Stimulated activated CD4-positive, alpha-beta T cell treated with anti-CD3 and anti-CD28 coated beads, Interleukin-2, amount 100 ng/mL, for 48 hours (primary cell): ENCODE results near the gene PNPLA4.

Experiments used
- DNase-seq, 2 donors: peaks; one replicate each; pipeline ENCODE4 v3.0.0-alpha.2; 2020

The PNPLA4 gene, protein sequence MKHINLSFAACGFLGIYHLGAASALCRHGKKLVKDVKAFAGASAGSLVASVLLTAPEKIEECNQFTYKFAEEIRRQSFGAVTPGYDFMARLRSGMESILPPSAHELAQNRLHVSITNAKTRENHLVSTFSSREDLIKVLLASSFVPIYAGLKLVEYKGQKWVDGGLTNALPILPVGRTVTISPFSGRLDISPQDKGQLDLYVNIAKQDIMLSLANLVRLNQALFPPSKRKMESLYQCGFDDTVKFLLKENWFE

DNA sequence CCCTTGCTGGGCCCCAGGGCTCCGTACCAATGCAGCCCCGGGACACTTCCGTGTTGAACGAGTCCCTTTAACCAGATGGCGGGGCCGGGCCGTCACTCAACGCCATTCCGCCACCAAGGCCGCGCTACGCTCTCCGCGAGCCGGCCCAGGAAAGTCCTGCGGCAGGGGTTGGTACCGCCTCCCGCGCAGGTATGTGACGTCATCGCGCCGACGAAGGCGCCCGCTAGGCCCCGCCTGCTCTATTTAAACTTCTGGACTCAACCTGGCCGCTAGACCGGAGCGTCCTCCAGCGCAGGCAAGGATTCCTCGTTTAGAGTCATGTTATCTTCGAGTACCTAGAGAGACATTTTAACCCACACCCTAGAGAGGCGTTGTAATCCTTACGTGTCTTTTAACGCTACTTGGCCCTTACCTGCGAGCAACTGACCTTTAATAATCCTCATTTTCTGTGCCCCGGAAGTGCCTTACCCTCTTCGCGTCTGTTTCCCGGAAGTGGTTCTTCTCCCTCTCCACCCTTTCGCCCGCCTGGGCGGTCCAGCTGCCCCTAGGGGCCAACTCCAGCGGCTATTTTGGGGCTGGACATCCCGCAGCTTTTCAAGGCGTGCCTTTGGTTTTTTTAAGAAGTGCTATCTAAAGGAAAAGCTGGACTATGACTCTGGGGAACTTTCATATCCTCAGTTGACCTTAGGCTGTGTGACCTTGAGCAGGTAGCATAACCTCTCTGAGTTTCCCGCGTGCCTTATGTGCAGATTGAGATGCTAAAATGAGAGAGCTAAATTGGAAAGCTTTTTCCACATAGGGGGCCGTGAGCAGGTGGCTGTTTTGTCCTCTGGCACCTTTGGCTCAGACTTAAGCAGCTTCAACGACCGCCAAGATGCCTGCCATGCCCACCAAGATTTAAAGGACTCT is at the start of gene PNPLA4:
Gene PNPLA4 (minus strand): TSS at position 155 of the 909 bp plus-strand sequence. CDS start 1,294 bp downstream, outside the sequence.
- peak; percentile 66 to 83 for DNase-seq

DNA sequence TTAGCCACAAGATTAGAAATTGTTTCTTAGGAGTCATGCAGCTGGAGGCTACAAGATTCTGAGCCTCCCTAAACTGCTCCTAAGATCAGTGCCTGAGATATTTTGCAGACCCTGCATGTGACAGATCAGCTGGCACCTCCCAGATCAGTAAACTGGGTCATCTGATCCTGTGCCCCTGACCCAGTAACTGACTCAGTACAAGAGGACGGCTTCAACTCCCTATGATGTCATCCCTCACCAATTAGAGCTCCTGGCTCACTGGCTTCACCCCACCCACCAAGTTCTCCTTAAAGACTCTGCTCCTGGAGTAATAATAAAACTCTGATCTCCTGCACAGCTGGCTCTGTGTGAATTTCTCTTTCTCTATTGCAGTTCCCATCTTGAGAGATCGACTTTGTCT is 45.4 kb upstream of the PNPLA4 start:
- no peak for DNase-seq

DNA sequence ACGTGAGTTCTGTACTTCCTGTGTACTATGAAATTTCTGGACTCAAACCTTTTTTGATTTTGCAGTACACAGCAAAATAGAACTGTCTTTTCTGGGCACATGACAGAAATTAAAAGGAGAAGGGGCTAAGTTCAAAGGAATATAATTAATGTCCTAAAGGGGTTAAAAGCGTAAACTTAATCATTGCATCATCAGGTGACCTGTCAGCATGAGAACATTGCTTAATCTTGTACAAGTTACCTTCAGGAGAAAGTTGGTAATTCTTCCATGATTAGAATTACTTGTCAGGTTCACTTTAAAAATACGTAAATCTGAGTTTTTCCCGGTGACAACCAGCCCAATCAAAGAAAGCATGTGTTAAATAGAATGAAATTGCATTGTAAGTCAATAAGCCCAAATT is 43.2 kb upstream of the PNPLA4 start:
- DNase-seq: no peak

DNA sequence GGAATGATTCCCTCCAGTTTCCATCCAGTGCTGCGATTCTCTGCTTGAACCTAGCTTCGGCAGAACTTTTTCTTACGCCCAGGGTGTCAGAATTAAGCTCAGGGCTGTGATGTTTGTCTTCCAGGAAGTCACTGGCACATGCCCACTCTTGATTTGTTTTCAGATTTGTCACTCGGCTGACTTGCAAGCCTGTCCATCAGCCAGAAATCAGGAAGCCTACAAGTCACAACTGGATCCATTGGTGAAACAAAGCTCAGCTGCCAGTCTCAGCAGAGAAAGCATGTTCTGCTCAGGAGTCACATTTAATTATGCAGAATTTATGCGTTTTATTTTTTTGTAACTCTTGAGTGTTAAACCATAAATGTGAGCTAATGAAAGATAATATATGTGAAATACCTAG is 38.2 kb upstream of the PNPLA4 start:
- DNase-seq: no peak

DNA sequence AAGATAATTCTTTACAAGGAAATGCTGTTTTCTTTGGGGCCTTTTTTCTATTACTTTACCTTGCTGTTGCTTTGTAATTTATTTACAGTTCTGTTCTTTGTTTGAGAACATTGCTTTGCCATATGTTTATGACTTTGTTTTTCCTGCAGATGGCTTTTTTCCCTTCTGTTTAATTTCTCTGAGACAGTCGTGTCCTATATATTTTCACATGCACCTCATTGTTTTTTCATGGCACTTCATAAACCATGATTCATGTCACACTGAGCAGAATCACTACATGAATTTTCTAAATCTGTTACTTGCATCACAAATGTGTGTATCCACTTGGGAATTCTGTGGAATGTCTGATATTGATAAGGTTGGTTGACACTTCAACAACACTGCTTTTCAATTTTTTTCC is 33.0 kb upstream of the PNPLA4 start:
- DNase-seq: no peak

DNA sequence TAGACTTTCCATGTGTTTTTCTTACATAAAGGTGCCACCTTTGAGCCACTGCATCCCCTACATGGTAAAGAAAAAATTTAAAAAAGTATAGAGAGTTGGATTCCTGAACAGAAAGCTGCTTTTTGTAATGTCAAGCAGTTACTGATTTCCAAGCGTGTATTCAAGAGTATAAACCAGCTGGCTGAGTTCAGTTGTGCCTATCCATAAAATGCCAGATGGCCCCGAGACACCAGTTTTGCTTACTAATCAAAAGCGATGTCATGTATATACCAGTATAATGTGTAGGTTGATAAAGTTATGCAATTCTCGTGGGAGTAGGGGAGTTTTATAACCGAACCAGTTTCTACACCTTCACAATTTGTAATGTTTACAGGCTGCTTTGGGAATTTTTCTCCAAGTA is 26.2 kb upstream of the PNPLA4 start:
- no peak for DNase-seq

DNA sequence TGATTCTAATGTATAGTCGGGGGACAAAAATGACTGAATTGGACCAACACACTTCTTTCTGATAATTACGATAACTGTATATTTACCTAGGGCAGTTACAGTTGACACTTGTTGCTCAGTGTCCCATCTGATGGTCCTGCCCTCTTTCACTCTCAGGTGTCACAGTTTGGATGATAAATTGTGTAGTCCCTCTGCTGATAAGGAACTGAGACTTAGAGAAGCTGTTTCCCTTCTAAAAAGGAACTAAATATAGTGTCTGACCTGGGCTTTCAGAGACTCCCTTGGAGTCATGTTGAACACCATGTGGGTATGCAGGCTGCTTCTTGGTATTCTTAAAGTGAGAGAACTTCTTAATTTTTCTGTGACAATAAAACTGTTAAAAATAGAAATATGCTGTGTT is 23.7 kb upstream of the PNPLA4 start:
- DNase-seq: no peak

DNA sequence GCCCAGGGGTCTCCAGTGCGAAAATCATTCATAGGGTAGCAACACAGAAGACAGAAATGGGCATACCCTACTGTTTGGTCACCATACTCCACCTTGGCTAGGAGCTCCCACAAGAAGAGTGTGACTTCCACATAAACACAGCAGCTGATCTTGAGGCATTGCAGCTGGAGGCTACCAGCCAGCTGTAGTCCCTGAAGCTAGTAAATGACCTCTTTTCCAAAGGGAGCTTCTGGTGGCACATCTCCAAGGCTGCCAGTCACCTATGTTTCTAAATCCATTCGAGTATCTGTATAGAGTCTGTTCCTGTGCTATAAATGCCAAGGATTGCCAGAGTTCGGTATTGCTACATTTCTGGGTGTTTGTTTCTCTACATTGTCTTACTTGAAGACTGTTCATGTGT is 21.3 kb upstream of the PNPLA4 start:
- no peak for DNase-seq

DNA sequence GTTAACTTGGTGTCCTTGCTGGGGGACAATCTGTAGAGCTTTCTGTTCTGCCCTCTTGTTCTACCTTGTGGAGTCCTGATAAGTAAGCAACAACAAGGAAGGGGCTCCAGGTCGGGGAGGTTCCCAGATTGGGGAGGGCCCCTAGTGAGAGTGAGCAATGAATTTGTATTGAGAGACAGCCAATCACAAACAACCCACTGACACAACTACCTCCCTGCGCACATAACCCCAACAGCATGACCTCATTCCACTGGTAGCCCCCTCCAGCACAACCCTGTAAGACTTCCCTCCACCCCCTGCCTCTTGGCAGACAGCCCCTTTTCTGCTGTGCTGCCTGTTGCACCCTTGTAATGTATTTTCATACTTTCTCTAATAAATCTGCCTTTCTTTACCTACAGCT is 19.7 kb upstream of the PNPLA4 start:
- DNase-seq: no peak

DNA sequence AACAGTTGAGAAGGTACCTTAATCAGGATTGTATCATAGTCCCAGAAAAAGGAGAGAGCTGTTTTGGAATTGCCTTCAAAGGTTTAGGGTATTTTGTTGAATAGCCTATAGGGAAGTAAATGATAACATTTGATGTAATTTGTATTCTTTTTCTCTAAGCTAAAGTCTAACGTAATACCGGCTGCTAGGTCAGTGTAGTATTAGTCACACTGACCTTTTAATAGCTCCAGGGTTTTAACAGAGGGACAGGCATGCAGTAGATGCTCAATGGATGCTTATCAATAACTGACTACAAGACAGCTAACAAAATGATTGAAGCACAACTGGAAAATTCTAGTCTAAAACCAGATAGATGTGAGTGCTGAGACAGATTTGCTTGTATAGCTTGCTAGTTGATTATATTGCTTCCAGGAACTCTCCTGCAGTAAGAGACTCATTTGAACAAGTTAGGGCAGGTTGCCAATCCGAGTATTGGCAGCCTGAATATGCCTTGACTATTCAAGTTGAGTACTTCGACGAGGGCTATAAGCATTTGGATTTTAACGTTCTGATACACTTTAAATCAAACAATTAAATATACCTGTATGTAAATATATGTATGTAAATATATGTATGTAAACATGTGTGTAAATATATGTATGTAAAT is 16.5 kb upstream of the PNPLA4 start:
- no peak for DNase-seq

DNA sequence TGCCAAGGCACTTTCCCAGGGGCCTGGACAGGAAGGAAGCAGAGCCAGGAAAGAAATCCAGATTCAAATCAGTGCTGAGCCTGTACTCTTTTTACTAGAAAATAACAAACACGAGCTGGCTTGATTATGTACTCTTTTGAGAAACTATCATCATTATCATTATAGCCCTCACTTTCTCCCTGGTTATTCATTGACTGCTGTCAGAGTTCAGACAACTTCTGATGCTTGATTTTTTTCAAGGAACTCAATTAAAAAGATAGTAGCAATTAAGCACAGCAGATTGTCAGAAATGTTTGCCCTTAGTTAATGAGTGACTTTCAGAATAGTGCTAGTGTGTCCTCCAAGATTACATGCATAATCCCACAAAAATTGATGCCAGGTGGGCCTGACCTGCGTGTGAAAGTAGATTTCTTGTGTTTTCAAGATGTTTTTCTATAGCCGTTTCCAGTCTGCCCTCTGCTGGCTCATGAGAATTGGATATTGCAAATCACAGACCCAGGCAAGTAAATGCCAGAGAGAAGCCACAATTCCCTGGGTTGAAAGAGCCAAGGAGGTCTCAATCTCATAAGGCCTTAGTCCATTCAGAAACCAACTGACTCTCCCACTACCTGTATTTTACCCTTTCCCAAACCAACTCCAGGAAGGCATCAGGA is 14.3 kb upstream of the PNPLA4 start:
- no peak for DNase-seq

DNA sequence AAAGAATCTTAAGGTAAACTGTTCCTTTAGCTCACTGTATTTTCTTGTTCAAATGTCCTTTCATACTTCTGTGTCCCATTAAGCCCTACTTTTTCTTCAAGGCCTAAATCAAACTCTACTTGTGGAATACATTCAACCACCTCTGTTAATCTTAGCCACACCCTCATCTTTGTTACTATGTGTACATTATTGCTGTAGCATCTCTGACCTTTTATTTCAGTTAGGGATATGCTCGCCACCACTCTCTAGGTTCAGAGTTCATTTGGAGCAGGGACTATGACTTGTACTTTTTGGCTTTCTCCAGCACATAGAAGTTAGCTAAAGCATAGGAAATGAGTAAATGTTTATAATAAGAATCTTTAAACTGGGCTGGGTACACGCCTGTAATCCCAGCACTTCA is 6.8 kb upstream of the PNPLA4 start:
- no peak for DNase-seq

DNA sequence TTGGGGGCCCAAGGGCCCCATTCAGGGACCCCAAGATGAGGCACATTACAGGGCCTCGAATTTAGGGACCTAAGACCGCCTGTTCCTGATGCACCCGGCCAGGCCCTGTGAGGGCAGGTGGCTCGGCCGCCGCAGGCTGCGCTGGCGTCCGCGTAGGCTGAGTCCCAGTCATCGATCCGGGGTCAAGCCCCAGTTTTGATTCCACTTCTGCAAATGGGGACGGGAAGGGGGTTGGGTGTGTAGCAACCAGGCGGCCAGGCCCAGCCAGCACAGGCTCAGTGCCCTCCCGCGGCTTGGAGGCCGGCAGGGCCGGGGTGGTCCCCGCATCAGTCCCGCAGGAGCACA is 327 bp downstream of the PNPLA4 start:
- DNase-seq: no peak

DNA sequence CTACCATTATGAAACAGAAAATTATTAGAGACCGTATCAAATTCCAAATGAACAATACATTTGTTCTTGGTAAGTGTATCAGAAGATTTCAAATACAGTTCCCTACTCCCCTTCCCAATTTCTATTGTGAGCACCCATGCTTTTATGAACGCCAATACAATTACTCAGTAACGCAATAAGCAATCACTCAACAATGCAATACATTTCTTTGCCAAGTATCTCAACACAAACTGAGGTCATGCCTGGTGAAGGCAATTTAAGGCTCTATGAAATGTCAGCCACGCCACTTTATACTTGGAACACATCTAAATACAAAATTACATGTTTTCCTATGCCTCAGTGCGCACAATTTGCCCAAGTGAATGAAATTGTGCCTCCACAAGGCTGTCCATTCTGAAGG is 712 bp downstream of the PNPLA4 start:
- no peak for DNase-seq

DNA sequence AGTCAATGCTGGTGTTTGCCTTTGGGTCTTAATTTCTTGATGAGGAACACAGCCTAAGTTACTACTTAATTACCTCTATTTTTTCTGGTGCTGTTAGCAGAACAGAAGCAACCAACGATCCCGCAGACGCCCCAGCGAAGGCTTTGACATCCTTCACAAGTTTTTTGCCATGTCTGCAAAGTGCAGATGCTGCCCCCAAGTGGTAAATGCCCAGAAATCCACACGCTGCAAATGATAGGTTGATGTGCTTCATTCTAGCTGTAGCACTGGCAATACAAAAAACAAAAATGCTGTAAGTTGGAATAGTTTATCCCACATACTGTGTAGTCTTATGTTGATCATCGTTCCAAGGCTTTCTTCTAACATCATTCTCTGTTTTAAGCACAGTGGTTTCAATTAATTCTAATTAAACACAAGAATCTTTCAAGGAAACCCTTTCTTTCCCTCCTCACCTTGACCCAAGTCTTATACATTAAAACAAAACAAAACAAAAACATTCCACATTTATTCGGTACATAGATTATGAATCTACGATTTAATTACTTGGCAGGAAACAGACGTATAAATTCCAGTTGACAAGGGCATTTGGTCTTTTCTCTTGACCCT is 1.2 kb downstream of the PNPLA4 start:
- peak; percentile 23 to 42 for DNase-seq

DNA sequence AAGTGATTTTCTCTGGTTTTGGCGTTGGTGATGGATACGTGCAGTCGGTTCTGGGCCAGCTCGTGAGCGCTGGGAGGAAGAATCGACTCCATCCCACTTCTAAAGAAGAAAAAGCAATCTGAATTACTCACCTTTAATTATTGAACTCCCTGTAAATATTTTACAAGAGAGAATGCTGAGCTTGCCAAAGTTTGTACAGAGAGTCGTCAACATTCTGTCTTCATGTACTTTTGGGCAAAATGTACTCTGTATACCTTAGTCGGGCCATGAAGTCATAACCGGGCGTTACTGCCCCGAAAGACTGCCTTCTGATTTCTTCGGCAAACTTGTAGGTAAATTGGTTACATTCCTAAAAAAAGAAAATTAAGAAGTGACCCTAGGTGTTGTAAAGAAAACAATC is 5.5 kb downstream of the PNPLA4 start:
- DNase-seq: no peak

DNA sequence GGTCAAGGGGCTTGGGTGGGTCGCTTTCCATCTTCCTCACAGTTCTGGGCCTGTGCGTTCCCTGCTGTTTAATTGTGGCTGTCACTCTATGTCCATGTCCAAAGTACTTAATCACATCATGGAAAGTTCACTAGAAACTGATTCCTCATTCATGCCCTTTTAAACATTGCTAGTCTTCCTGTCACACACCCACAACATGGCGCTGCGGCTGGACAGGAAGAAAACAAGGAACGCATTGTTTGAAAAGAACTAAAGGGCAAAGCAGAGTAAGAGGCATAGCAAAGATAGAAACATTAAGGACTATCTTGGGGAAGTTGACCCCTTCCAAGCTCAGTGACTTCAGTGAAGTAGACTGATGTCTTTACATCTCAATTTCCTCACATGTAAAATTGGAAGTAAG is 18.4 kb downstream of the PNPLA4 start:
- DNase-seq: no peak

DNA sequence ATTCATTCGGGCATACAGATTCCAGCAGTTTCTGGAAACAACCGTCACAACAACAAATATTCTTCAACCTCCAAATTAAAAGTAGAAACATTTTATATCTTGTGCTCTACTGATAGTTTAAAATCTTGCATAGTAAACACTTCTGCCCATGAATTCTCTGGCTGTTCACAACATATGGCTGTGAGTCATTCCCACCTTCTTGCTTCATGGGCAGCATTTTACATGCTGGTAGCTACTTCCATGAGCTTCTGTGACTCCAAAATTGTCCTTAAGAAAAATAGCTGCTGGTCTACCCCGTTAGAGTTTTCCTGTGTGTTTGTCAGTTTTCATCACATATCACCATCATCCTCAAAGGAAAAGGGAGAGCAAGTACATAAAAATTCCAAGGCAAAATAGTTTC is 22.7 kb downstream of the PNPLA4 start:
- no peak for DNase-seq

DNA sequence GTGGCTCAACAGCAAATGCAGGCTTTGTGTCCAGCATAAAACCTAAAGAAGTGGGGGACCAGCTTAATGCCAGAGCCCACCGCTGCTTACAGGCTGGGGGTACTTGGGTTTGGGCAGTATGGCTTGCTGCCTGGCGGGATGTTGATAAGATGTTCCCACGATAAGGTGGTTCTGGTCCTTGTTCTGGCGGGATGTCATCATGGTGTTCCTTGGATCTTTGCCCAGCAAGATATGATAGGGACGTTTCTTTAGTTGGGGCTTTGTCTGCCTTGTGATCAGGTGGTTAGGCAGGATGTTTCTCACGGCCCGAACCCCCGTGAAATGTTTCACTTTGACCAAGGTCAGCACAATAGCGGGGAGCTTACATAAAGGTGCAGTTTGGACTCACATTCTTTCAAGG is 35.3 kb downstream of the PNPLA4 start:
- DNase-seq: no peak

DNA sequence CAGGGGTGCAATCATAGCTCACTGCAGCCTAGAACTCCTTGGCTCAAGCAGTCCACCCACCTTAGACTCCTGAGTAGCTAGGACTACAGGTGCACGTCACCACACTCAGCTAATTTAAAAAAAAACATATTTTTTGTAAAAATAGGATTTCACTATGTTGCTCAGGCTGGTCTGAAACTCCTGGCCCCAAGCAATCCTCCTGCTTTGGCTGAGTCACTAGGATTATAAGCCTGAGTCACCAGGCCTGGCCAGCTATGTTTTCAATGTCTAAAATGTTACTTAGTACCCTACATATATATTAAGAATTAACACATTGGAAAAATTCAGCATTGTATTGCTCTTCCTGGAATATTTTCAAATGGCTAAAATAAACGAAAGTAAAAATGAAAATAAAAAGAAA is 37.5 kb downstream of the PNPLA4 start:
- no peak for DNase-seq

DNA sequence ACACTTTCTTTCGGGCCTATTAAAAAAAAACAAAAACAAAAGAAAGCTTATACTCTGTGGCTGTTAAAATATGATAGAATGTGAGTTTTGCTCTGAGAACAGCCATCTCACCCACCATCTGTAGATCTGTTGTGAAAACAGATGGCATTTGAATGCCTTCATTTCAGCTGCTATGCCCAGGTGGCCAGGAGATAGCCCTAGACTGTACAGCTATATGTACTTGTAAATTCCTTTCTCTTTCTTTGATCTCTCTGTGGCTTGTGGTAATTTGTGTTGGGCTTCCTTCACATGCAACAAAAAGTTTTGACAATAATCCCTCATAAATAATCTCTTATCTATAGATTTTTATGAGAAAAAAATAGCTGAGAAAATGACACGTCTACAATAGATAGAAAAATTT is 38.1 kb downstream of the PNPLA4 start:
- no peak for DNase-seq

DNA sequence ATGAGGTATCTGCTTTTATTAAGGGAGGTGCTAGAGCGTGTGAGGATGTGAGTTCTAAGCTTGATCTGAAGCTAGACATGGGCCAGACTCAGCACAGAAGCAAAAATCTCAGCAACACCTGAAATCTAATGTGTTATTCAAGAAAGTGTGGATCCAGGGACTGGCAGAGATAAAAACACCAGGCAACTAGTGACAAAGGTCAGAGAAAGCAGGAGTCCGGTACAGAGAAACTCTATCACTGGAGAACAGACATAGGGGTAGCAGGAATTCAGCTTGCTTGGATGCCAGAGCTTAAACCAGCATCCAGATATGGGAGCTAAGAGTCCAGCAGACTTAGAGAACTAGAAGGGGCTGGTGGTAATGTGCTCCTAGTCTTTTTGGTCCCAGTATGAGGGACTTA is 50.3 kb downstream of the PNPLA4 start:
- no peak for DNase-seq

DNA sequence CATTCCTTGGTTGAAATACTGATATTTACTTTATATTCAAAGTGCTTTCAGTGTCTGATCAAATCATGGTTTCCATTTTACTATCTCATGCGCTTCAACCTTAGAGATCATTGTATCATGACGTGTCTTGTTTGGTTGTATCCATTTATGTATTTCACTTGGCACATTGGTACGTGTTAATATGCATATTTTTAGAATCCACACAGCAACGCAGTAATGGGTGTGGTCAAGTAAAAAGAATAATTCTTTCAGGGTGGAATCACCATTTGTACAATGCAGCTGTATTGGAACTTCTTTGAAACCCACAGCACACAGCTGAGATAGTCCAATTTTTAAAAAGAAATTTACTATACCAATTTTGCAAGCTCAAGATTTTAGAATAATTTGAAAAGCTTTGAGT is 55.2 kb downstream of the PNPLA4 start:
- no peak for DNase-seq
